Activated CD4-positive, alpha-beta T cell treated with anti-CD3 and anti-CD28 coated beads, Interleukin-2, amount 50 U/mL, for 16 hours (primary cell): Measurements from ENCODE around the gene DAGLB.
"Not testable (repeated sequence)": the region's sequence is repeated elsewhere in the genome, so short reads cannot be mapped to it uniquely, and the experiment has no call there.

Experiments used
- DNase-seq: peaks from one replicate; pipeline ENCODE4 v3.0.0-alpha.2; 2020

The DAGLB gene

GRCh38 chr7:6460303-6460702, 12.5 kb upstream of the DAGLB start:
- DNase-seq = no peak

- not testable (repeated sequence) for DNase-seq
These were observed 10.9 kb upstream of the DAGLB start for GRCh38 chr7:6458676-6459075.

- no peak for DNase-seq
These were observed 6.0 kb upstream of the DAGLB start for GRCh38 chr7:6453734-6454133.

- no peak for DNase-seq
These were observed 3.5 kb upstream of the DAGLB start for GRCh38 chr7:6451224-6451705.

- not testable (repeated sequence) for DNase-seq
These were observed 2.8 kb upstream of the DAGLB start for GRCh38 chr7:6450591-6450990.

- DNase-seq = not testable (repeated sequence)
These were observed 2.1 kb upstream of the DAGLB start for GRCh38 chr7:6449884-6450283.

- no peak for DNase-seq
These were observed 1.3 kb upstream of the DAGLB start for GRCh38 chr7:6448943-6449543.

- DNase-seq = peak; percentile 25
These were observed 745 bp downstream of the DAGLB start for GRCh38 chr7:6446838-6447580.

GRCh38 chr7:6444516-6445269, 3.1 kb downstream of the DAGLB start:
- no peak for DNase-seq

GRCh38 chr7:6443372-6443941, 4.3 kb downstream of the DAGLB start:
- DNase-seq = no peak

GRCh38 chr7:6442114-6442513, 5.6 kb downstream of the DAGLB start:
- no peak for DNase-seq

GRCh38 chr7:6440381-6440780, 7.4 kb downstream of the DAGLB start:
- no peak for DNase-seq

- DNase-seq = no peak
These were observed 9.3 kb downstream of the DAGLB start for GRCh38 chr7:6438427-6438826.

- DNase-seq = peak; percentile 42
These were observed 10.5 kb downstream of the DAGLB start for GRCh38 chr7:6437251-6437650.

- peak; percentile 23 for DNase-seq
These were observed 11.4 kb downstream of the DAGLB start for GRCh38 chr7:6436385-6436685.

GRCh38 chr7:6435486-6436384, 12.0 kb downstream of the DAGLB start:
- peak; percentile 90 for DNase-seq

GRCh38 chr7:6433784-6434615, 13.8 kb downstream of the DAGLB start:
- no peak for DNase-seq

GRCh38 chr7:6432781-6433180, 15.0 kb downstream of the DAGLB start:
- no peak for DNase-seq

- DNase-seq = no peak
These were observed 16.8 kb downstream of the DAGLB start for GRCh38 chr7:6430974-6431373.

- DNase-seq = no peak
These were observed 17.3 kb downstream of the DAGLB start for GRCh38 chr7:6430271-6430940.

- no peak for DNase-seq
These were observed 21.8 kb downstream of the DAGLB start for GRCh38 chr7:6425948-6426347.
